Hair follicle dermal papilla cell (primary cell): ENCODE data around the gene PJA2. TPM values are rescaled to one million over a fixed set of nuclear protein-coding genes. Genes with fewer than 3 reads are reported as not detected.

ENCODE experiments used
- total RNA-seq: library from RNA; depleted of rRNA; stranded (reverse); fragments of >200 nt; gene quantifications from 2 replicates; pipeline ENCODE4 v1.2.3, GENCODE V29; 2012

The PJA2 gene, protein sequence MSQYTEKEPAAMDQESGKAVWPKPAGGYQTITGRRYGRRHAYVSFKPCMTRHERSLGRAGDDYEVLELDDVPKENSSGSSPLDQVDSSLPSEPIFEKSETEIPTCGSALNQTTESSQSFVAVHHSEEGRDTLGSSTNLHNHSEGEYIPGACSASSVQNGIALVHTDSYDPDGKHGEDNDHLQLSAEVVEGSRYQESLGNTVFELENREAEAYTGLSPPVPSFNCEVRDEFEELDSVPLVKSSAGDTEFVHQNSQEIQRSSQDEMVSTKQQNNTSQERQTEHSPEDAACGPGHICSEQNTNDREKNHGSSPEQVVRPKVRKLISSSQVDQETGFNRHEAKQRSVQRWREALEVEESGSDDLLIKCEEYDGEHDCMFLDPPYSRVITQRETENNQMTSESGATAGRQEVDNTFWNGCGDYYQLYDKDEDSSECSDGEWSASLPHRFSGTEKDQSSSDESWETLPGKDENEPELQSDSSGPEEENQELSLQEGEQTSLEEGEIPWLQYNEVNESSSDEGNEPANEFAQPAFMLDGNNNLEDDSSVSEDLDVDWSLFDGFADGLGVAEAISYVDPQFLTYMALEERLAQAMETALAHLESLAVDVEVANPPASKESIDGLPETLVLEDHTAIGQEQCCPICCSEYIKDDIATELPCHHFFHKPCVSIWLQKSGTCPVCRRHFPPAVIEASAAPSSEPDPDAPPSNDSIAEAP
- total RNA-seq = 93.5 and 106 TPM in 2 replicates

GRCh38 chr5:109409844-109410388 is at the start of gene PJA2:
PJA2 (minus strand) TSS chr5:109409974; CDS start chr5:109383433, 26,541 bp downstream.

